WTC11 (cell line): Measurements from ENCODE around the gene PKNOX1. TPM values are rescaled to one million over a fixed set of nuclear protein-coding genes. Genes with fewer than 3 reads are reported as not detected.
A peak's percentile ranks its signal among the peaks of the same experiment; 100 is the strongest.
"Not testable (repeated sequence)": the region's sequence is repeated elsewhere in the genome, so short reads cannot be mapped to it uniquely, and the experiment has no call there.

Experiments used
- ATAC-seq: fragments of 200-7000 bp; cut with Tn5 transposase; 2 replicates; pipeline ENCODE4 v1.10.0; 2021; ENCODE audit warnings: mild to moderate bottlenecking, moderate library complexity
- CTCF ChIA-PET: fragments of 300-600 bp; sonication (Branson Sonifier 250); formaldehyde crosslinking; loops from one replicate; lab custom pipeline; 2021; ENCODE audit warnings: antibody characterized with exemption; lab: Charles Lee
- POLR2A ChIA-PET: fragments of 350-600 bp; sonication (Branson Sonifier 250); formaldehyde crosslinking; loops from one replicate; lab custom pipeline; 2021; ENCODE audit warnings: antibody characterized with exemption; lab: Charles Lee
- DNase-seq: peaks from one replicate; pipeline ENCODE4 v3.0.0; 2021; ENCODE audit warnings: low spot score
- H3K27ac Mint-ChIP-seq: 2 replicates; pipeline ENCODE4 v1.8.0; 2021; ENCODE audit warnings: mixed read lengths
- H3K27me3 Mint-ChIP-seq: 2 replicates; pipeline ENCODE4 v1.8.0; 2021; ENCODE audit warnings: low read depth, mild to moderate bottlenecking, moderate library complexity, mixed read lengths
- H3K36me3 Mint-ChIP-seq: 2 replicates; pipeline ENCODE4 v1.8.0; 2021; ENCODE audit warnings: mixed read lengths
- H3K4me1 Mint-ChIP-seq: 2 replicates; pipeline ENCODE4 v1.8.0; 2022; ENCODE audit warnings: mixed read lengths
- H3K4me3 Mint-ChIP-seq: 2 replicates; pipeline ENCODE4 v1.8.0; 2021; ENCODE audit warnings: mild to moderate bottlenecking, moderate library complexity, mixed read lengths
- H3K9me3 Mint-ChIP-seq: 2 replicates; pipeline ENCODE4 v1.8.0; 2021; ENCODE audit warnings: mixed read lengths
- ARID4B ChIP-seq: sonication (generic); formaldehyde crosslinking; IDR thresholded peaks from 2 replicates; pipeline ENCODE4 v1.8.0; 2023; ENCODE audit warnings: missing genetic modification reagents, mild to moderate bottlenecking, borderline replicate concordance
- CBFB ChIP-seq: sonication (generic); formaldehyde crosslinking; IDR thresholded peaks from 2 replicates; pipeline ENCODE4 v1.8.1; 2022; ENCODE audit warnings: mild to moderate bottlenecking, low read depth, missing genetic modification reagents
- FOXP1 ChIP-seq: sonication (generic); formaldehyde crosslinking; IDR thresholded peaks from 2 replicates; pipeline ENCODE4 v1.8.0; 2022; ENCODE audit warnings: missing genetic modification reagents, mild to moderate bottlenecking, moderate library complexity, borderline replicate concordance
- IRF2 ChIP-seq: sonication (generic); formaldehyde crosslinking; IDR thresholded peaks from 2 replicates; pipeline ENCODE4 v1.8.0; 2022; ENCODE audit warnings: low read depth, missing genetic modification reagents, borderline replicate concordance
- JAZF1 ChIP-seq: fragments of 250-450 bp; sonication (Bioruptor Pico); IDR thresholded peaks from 2 replicates; pipeline ENCODE4 v1.9.0; 2021; ENCODE audit warnings: moderate library complexity, mild to moderate bottlenecking, inconsistent platforms
- KAT7 ChIP-seq: sonication (generic); formaldehyde crosslinking; IDR thresholded peaks from 2 replicates; pipeline ENCODE4 v1.8.1; 2023; ENCODE audit warnings: missing genetic modification reagents, mild to moderate bottlenecking, borderline replicate concordance
- PRDM15 ChIP-seq: sonication (generic); formaldehyde crosslinking; IDR thresholded peaks from 2 replicates; pipeline ENCODE4 v1.8.0; 2022; ENCODE audit warnings: missing genetic modification reagents
- PRRX2 ChIP-seq: fragments of 250-450 bp; sonication (Bioruptor Pico); IDR thresholded peaks from 2 replicates; pipeline ENCODE4 v1.8.0; 2021; ENCODE audit warnings: mild to moderate bottlenecking
- SOX15 ChIP-seq: fragments of 250-450 bp; sonication (Bioruptor Pico); IDR thresholded peaks from 2 replicates; pipeline ENCODE4 v1.9.0; 2021; ENCODE audit warnings: mild to moderate bottlenecking
- ZBTB43 ChIP-seq: sonication (generic); formaldehyde crosslinking; IDR thresholded peaks from 2 replicates; pipeline ENCODE4 v1.8.1; 2023; ENCODE audit warnings: mild to moderate bottlenecking, missing genetic modification reagents
- ZNF121 ChIP-seq: sonication (generic); formaldehyde crosslinking; IDR thresholded peaks from 2 replicates; pipeline ENCODE4 v1.8.0; 2023; ENCODE audit warnings: missing genetic modification reagents
- ZNF219 ChIP-seq: sonication (generic); formaldehyde crosslinking; IDR thresholded peaks from 2 replicates; pipeline ENCODE4 v1.8.0; 2023; ENCODE audit warnings: missing genetic modification reagents, mild to moderate bottlenecking, borderline replicate concordance
- total RNA-seq: library from RNA; stranded (reverse); gene quantifications from 3 replicates; pipeline ENCODE4 v1.2.3, GENCODE V29; 2021
- TF ChIP-seq, protein P1 (sequence below): sonication (generic); formaldehyde crosslinking; IDR thresholded peaks from 2 replicates; pipeline ENCODE4 v1.8.1; 2023; ENCODE audit warnings: mild to moderate bottlenecking, moderate library complexity, missing genetic modification reagents

Gene PKNOX1
- total RNA-seq, 1 experiment from 2014 or later, result 23.0 TPM

DNA sequence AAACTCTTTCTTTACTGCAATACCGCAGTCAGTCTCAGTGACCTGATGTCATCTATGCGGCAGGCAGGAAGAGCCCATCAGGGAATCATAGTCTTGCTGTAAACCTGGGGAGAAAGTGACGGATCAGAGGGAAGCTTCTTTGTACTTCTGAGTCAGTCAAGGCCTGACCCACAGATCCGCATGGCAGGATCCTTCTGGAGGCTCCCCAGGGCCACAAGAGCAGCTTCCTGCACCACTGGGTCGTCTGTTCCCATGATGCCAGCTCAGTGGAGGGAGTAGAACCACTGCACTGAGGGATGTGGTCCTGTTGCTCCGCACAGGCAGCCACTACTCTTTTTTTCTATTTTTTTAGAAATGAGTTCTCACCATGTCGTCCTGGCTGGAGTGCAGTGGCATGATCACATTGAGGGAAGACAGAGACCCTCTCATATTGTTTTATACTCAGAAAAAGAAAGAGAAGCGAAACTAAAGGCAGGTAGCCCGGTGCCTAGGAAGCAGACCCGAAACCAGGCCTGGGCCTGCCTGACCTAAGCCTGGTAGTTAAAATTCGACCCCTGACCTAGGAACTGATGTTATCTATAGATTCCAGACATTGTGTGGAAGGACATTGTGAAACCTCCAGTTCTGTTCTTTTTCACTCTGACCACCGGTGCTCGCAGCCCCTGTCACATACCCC is 42.7 kb upstream of the PKNOX1 start (continued):
- no peak for TF ChIP-seq JAZF1 (CRISPR knock-in tag)
- no peak for TF ChIP-seq ARID4B (CRISPR knock-in tag)
- no peak for TF ChIP-seq CBFB (CRISPR knock-in tag)
- no peak for TF ChIP-seq FOXP1 (CRISPR knock-in tag)
- no peak for TF ChIP-seq PRDM15
- TF ChIP-seq KAT7, result no peak
- no peak for TF ChIP-seq SOX15
- TF ChIP-seq PRRX2 (CRISPR knock-in tag), result no peak
- TF ChIP-seq, protein P1, sequence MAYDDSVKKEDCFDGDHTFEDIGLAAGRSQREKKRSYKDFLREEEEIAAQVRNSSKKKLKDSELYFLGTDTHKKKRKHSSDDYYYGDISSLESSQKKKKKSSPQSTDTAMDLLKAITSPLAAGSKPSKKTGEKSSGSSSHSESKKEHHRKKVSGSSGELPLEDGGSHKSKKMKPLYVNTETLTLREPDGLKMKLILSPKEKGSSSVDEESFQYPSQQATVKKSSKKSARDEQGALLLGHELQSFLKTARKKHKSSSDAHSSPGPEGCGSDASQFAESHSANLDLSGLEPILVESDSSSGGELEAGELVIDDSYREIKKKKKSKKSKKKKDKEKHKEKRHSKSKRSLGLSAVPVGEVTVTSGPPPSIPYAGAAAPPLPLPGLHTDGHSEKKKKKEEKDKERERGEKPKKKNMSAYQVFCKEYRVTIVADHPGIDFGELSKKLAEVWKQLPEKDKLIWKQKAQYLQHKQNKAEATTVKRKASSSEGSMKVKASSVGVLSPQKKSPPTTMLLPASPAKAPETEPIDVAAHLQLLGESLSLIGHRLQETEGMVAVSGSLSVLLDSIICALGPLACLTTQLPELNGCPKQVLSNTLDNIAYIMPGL (CRISPR knock-in tag), result no peak
- TF ChIP-seq IRF2 (CRISPR knock-in tag), result no peak
- no peak for TF ChIP-seq ZNF121
- no peak for TF ChIP-seq ZNF219
- no peak for TF ChIP-seq ZBTB43
- TF ChIP-seq, all 79 proteins: peak for 0

GRCh38 chr21:42932378-42933136 is 41.8 kb upstream of the PKNOX1 start:
- H3K9me3 Mint-ChIP-seq, H3K27me3 Mint-ChIP-seq, H3K36me3 Mint-ChIP-seq, POLR2A ChIA-PET, ATAC-seq, CTCF ChIA-PET, DNase-seq, H3K4me3 Mint-ChIP-seq: not testable (repeated sequence)
- Mint-ChIP-seq H3K27ac (peak overlapping the region; percentile 86), H3K4me1 (peaks cover 59% of the 10 kb centered on the region)

DNA sequence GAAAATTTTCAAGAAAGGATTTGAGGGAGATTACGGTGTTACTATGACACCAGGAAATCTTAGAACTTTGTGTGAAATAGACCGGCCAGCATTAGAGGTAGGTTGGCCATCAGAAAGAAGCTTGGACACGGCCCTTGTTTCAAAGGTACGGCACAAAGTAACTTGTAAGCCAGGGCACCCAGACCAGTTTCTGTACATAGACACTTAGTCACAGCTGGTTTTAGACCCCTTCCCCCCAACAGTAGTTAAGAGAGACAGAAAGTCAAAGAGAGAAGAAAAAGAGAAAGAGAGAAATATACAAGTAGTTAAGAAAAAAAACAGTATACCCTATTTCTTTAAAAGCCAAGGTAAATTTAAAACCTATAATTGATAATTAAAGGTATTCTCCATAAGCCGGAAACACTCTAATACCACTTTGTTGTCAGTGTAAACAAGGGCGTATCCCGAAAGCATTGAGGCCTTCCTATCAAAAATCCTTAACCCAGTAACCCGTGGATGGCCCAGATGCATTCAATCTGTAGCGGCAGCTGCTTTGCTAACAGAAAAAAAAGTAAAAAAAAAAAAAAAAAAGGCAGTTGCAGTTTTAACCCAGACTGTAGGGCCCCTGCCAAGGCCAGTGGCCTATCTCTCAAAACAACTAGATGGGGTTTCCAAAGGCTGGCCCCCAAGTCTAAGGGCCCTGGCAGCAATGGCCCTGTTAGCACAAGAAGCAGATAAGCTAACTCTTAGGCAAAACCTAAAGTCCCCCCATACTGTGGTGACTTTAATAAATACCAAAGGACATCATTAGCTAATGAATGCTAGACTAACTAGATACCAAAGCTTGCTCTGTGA is 41.0 kb upstream of the PKNOX1 start:
- CTCF ChIA-PET, result interaction anchor here (0.6 kb wide), 1 partner anchor 34 kb away, joined by 3 read pairs; no protein-coding TSS in a partner anchor
- Mint-ChIP-seq H3K4me1 (peaks cover 61% of the 10 kb centered on the region), H3K27ac (peak overlapping the region; percentile 86)
- not testable (repeated sequence) for DNase-seq, H3K4me3 Mint-ChIP-seq, H3K36me3 Mint-ChIP-seq, H3K9me3 Mint-ChIP-seq, ATAC-seq, H3K27me3 Mint-ChIP-seq
- POLR2A ChIA-PET, result interaction anchor here (1.6 kb wide), 1 partner anchor 25 kb away, joined by 9 read pairs; no protein-coding TSS in a partner anchor

GRCh38 chr21:42933973-42934372 is 40.4 kb upstream of the PKNOX1 start:
- not testable (repeated sequence) for H3K9me3 Mint-ChIP-seq, DNase-seq, H3K36me3 Mint-ChIP-seq, H3K27me3 Mint-ChIP-seq, ATAC-seq, H3K4me3 Mint-ChIP-seq
- H3K4me1 Mint-ChIP-seq, result peaks cover 62% of the 10 kb centered on the region
- CTCF ChIA-PET, result interaction anchor here (0.6 kb wide), 1 partner anchor 33 kb away, joined by 3 read pairs; no protein-coding TSS in a partner anchor
- POLR2A ChIA-PET, result interaction anchor here (1.6 kb wide), 1 partner anchor 25 kb away, joined by 9 read pairs; no protein-coding TSS in a partner anchor
- H3K27ac Mint-ChIP-seq, result peak overlapping the region; percentile 68; the same call in 1 of the 2 replicates

GRCh38 chr21:42936360-42936759 is 38.0 kb upstream of the PKNOX1 start:
- H3K9me3 Mint-ChIP-seq, ATAC-seq, POLR2A ChIA-PET, H3K36me3 Mint-ChIP-seq, DNase-seq, H3K4me3 Mint-ChIP-seq, H3K27me3 Mint-ChIP-seq, CTCF ChIA-PET: not testable (repeated sequence)
- peaks cover 60% of the 10 kb centered on the region for H3K4me1 Mint-ChIP-seq
- H3K27ac Mint-ChIP-seq, result peak overlapping the region; percentile 87
